HG02885 (cell line): Measurements from ENCODE around the gene PTGS1.

Experiments
- ATAC-seq: cut with Tn5 transposase; IDR thresholded peaks from one replicate; pipeline ENCODE4 v1.9.1; 2021; ENCODE audit warnings: mild to moderate bottlenecking; ENCODE audit not compliant: unreplicated experiment, poor library complexity

PTGS1 gene

DNA sequence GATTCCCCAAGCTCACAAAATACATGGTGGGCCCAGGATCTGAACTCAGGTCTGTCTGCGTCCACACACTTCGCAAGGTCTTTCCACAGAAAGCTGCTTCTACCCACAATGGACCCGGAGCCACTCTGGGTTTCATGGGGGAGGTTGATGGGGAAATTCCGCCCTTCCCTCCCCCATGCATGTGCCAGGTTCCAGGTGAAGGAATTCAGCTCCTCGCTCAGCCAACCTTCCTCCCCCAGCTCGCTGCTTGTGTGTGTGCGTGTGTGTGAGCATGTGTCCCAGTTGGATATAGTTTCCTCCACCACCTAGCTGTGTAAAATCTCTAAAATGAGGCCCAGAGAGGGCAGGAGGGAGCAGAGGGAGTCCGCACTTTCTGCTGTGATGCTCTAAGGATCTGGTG lies 1.0 kb downstream of the PTGS1 start:
- no peak for ATAC-seq

DNA sequence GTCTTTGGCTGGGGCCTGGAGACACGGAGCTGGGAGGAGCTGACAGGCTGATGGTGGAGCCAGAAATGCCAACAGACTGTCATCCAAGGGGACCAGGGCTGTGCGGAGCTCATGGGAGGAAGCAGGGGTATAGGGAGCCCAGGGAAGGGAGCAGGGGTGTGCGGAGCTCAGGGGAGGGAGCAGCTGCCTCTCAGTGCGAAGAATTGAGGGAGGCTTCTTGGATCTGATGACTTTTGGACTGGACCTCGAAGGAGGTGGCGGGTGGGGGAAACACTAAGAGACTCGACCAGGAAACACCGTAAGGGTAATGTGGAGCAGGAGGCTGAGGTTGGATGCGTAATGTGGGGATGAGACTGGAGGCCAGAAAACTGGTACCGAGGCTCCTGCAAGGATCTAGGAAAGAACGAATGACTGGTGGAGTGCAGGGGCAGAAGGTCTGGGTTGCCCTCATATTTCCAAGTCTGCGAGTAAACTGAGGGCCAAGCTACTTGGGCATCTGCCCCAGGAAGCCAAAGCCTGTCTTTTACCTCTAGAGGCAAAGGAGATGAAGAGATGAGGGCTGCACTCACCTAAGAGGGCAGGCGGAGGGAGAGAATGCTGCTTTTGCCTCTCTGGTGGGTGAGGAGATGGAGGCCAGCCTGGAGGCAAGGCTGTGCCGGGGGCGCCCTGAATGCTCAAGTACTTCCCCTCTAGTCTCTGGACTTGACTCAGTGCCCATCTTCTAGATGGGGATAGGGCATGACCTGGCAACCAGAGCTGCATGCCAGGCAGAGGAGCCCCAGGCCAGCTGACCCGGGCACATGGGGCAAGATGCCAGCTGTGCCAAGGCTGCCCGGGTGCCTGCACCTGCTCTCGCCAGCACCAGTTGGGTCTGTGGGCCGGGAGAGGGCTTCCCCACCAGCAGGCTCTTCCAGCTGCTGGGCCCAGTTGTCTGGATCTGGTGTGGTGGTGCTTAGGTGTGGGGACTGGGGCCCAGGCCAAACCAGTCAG lies 2.3 kb downstream of the PTGS1 start:
- ATAC-seq, result no peak

DNA sequence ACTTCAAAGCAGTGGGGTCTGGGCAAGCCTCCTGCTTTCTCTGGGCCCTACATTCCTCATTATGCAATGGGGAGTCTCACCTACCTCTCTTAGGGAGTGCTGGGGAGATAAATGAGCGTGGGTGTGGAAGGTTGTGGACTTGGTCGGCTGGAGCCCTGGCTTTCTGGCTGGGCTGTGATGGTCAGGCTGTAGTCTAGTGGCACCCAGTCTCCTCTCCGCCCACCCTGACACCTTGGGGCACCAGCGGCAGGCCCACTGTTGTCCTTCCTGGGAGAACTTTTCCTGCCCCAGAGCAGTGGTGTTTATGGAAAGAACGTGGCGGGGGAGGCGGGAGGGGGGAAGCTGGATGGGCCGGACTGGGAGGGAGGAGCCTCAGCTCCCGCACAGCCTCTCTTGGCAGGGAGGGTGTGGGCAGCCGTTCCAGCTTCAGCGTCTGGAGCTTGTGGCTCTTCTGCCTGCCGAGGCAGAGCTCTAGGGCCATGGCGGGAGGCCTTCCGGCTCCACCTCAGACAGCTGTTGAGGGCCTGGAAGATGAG lies 4.1 kb downstream of the PTGS1 start:
- ATAC-seq, result no peak

DNA sequence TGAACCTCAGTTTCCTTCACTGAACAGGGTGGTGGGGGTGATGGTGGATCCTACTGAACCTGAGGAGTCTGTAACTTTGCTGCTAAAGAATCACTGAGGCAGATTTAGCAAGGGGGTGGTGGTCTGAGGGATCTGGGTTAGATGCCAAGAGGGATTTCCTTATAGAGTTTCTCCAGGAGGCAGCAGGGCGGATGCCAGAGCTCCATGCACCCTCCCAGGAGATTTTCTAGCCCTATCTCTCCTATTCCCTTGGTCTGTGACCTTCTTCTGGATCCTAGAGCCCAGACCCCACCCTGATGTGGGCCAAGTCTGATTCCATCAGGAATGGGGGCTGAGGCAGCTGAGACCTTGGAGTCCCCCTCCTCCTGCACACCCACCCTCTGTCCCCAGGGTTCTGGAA lies 6.0 kb downstream of the PTGS1 start:
- ATAC-seq, result no peak

DNA sequence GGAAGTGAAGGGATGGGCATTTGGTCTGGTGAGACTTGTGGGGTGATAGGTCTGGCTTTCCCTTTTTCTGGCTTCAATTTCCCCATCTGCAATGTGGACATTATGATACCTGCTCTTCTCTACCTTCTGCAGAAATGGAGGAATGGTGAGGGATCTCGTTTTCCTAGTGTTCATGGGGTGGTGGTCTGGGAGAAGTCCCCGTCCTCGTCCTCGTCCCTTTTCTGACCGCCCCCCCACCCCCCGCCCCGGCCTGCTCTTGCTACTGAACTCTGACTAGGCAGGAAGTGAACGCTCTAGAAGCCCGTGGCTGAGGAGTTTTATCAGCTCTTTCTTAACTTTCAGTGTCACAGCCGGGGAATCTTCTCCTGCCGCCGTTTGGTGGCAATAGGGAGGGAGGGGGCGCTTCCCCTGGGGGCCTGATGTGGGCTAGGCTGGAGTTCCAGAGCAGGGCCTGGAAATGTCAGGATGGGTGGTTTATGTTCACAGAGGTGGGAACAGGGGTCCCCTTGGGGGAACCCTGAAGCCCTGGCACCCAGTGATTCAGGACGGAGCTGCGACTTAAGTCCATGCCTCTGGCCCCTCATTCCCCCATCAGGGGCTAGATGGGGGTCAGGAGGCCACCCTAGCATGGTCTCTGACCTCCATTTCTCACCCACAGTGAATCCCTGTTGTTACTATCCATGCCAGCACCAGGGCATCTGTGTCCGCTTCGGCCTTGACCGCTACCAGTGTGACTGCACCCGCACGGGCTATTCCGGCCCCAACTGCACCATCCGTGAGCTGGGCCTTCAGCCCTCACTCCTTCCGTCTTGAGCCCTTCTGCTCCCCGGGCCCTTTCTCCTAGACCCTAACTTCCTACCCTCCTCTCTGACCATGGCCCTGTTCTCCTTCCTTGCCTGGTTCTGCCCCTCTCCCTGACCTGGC lies 6.7 kb downstream of the PTGS1 start:
- no peak for ATAC-seq

DNA sequence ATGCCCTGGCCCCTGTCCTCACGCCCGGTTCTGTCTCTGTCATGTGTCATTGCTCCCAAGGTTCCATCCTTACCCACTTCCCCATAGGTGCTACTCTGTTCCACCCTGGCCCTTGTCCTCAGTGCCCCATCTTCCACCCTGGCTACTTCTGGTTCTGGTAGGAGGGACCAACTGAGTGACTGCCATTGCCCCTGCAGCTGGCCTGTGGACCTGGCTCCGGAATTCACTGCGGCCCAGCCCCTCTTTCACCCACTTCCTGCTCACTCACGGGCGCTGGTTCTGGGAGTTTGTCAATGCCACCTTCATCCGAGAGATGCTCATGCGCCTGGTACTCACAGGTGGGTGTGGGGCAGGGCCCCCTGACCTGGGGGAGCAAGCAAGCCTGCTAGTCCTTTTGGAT lies 7.4 kb downstream of the PTGS1 start:
- ATAC-seq, result no peak

DNA sequence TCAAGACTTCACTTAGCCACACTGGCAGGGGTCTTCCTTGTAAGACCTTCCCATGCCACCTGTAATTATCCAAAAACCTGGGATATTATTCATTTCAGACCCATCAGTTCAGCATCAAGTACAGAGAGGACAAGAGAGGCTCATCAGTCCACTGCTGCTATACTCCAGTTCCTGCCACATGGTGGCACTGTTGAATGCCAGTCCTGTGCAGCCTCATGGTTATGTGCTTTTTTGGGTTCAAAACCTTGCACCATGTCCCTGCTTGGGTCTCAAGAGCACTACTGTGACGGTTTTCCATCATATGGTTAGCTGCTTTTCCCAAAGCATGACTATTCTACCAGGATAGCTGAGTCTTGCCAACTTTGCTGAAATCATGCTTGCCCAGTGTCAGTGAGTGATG lies 8.5 kb downstream of the PTGS1 start:
- no peak for ATAC-seq

DNA sequence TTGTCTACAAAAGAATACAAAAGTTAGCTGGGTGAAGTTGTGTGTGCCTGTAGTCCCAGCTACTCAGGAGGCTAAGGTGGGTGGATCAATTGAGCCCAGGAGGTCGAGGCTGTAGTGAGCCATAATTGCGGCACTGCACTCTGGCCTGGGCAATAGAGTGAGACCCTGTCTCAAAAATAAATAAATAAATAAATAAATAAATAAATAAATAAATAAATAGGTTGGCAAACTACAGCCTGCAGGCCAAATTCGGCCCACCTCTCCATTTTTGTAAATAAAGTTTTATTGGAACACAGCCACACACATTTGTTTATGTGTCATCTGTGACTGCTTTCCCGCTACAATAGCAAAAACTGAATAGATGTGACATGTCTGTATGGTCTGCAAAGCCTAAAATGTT lies 9.5 kb downstream of the PTGS1 start:
- ATAC-seq, result no peak

DNA sequence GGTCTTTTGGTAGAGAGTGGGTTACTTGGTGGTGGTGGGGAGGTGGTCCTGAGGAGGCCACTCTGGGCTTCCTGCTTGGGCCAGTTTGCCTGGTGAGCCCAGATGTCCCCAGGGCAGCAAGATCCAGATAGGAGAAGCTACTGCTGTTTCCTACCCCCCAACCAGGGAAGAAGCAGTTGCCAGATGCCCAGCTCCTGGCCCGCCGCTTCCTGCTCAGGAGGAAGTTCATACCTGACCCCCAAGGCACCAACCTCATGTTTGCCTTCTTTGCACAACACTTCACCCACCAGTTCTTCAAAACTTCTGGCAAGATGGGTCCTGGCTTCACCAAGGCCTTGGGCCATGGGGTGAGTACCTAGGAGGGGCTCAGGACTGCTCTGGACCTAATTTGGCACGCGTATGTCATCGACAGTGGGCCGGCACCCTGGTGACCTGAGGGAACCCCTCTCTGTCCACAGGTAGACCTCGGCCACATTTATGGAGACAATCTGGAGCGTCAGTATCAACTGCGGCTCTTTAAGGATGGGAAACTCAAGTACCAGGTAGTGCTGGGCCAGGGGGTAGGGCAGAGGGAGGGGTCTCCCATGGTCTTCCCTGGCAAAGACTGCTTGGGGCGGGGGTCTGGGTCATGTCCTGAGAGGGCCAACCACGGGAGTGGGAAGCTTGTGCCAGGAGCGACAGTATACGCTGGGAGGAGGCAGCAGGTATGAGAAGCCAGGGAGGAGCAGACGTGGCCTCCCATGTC lies 10.6 kb downstream of the PTGS1 start:
- no peak for ATAC-seq

DNA sequence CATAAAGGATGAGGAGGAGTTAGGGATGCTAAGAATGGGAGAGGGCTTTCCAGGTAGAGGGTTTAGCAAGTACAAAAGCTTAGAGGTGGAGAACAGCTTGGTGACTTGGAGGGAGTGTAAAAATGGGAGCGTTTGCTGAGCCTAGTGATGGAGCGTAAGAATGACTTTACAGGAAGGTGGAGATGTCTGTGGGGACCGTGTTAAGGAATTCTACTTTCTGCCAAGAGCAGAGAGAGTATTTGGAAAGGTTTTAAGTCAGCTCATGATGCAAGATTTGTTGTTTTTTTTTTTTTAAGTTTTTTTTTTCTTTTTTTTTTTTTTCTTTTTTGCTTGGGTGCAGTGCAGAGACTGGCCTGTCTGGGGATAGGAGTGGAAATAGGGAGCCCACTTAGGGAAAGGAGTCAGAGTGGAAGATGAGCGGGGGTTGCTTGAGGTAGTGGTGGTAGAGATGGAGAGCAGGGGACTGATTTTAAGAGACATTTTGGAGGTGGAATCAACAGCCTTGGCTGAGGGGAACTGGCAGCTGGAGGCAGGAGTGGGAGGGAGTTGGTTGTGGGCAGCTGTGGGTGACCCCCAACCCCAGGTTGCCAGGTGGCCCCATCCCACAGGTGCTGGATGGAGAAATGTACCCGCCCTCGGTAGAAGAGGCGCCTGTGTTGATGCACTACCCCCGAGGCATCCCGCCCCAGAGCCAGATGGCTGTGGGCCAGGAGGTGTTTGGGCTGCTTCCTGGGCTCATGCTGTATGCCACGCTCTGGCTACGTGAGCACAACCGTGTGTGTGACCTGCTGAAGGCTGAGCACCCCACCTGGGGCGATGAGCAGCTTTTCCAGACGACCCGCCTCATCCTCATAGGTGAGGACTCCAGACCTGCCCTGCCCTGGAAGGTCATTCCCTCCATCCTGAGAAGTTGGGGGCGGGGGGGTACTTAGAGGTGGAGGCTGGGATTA lies 12.4 kb downstream of the PTGS1 start:
- no peak for ATAC-seq

DNA sequence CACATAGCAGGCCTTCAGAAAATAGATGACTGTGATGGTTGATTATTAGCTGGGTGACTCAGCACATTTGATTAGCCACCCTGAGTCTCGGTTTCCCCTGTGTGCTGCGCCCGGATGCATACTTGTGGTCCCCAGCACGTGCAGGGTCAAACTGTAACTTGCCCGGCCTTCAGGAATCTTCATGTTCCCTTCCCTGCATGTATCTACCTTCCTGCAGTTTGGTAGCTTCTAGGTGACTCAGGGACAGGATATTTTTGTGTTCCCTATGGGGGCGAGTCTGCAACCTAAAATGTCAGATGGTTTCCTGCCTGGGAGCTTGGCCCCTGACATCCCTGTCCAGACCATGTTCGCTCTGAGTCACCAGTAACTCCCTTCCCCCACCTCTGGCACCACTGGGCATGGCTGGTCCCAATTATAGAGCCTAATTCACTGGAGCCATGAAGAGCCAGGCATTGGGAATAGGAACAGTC lies 13.2 kb downstream of the PTGS1 start:
- ATAC-seq, result no peak

DNA sequence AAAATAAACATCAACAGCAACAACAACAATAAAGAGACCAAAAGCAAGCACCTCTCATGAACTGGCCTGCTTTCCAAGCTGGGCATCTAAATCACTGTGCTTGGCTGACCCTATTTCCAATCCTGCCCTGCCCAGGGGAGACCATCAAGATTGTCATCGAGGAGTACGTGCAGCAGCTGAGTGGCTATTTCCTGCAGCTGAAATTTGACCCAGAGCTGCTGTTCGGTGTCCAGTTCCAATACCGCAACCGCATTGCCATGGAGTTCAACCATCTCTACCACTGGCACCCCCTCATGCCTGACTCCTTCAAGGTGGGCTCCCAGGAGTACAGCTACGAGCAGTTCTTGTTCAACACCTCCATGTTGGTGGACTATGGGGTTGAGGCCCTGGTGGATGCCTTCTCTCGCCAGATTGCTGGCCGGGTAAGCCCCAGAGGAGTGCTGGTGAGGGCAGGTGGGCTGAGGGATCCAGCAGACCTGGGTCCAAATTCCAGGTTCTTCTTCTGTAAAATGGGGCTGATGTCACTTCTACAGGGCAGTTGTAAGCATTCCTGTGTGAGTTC lies 15.6 kb downstream of the PTGS1 start:
- no peak for ATAC-seq

DNA sequence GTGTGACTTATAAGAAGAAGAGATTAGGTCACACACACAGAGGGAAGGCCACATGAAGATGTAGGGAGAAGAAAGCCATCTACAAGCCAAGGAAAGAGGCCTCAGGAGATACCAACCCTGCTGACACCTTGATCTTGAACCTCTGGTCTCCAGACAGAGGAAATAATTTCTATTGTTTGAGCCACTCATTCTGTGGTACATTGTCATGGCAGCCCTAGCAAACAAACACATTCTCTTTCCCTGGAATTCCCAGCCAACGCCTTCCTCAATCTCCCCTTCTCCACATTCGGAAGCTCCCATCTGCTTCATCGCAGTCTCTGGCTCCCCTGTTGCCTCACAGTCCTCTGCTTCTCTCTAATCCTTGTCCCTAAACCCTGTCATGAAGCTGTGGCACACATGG lies 16.7 kb downstream of the PTGS1 start:
- ATAC-seq, result no peak

DNA sequence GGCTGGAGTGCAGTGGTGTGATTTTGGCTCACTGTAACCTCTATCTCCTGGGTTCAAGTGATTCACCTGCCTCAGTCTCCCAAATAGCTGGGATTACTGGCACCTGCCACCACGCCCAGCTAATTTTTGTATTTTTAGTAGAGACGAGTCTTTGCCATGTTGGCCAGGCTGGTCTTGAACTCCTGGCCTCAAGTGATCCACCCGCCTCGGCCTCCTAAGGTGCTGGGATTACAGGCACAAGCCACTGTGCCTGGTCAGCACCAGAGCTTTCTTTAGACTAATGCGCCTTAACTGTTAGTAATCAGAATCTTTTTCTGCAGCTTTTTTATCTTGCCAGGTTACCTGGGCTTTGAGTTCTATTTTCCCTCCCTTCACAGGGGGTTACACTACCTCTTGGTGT lies 18.4 kb downstream of the PTGS1 start:
- no peak for ATAC-seq

DNA sequence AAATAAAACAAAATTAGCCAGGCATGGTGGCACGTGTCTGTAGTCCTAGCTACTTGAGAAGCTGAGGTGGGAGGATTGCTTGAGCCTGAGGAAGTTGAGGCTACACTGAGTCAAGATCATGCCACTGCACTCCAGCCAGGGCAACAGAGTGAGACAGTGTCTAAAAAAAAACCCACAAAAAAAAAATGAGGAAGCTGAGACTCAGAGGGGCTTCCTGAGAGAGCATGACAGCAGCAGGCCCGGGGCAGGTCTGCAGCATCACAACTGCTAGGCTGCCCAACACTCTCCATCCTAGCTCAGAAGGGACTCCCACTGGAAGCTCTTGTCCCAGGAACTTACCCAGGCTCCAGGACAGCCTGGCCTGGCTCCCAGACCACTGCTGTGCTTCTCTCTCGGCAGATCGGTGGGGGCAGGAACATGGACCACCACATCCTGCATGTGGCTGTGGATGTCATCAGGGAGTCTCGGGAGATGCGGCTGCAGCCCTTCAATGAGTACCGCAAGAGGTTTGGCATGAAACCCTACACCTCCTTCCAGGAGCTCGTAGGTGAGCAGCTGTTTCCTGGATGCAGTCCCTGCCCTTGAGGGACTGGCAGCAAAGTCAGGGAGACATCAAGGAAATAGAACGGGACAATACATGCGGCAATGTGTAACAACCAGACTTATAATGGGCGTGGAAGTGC lies 19.1 kb downstream of the PTGS1 start:
- peak; percentile 51 for ATAC-seq

DNA sequence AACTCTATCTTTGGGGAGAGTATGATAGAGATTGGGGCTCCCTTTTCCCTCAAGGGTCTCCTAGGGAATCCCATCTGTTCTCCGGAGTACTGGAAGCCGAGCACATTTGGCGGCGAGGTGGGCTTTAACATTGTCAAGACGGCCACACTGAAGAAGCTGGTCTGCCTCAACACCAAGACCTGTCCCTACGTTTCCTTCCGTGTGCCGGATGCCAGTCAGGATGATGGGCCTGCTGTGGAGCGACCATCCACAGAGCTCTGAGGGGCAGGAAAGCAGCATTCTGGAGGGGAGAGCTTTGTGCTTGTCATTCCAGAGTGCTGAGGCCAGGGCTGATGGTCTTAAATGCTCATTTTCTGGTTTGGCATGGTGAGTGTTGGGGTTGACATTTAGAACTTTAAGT lies 21.5 kb downstream of the PTGS1 start:
- no peak for ATAC-seq

DNA sequence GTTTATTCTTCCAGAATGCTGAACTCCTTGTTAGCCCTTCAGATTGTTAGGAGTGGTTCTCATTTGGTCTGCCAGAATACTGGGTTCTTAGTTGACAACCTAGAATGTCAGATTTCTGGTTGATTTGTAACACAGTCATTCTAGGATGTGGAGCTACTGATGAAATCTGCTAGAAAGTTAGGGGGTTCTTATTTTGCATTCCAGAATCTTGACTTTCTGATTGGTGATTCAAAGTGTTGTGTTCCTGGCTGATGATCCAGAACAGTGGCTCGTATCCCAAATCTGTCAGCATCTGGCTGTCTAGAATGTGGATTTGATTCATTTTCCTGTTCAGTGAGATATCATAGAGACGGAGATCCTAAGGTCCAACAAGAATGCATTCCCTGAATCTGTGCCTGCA lies 21.9 kb downstream of the PTGS1 start:
- ATAC-seq, result no peak

DNA sequence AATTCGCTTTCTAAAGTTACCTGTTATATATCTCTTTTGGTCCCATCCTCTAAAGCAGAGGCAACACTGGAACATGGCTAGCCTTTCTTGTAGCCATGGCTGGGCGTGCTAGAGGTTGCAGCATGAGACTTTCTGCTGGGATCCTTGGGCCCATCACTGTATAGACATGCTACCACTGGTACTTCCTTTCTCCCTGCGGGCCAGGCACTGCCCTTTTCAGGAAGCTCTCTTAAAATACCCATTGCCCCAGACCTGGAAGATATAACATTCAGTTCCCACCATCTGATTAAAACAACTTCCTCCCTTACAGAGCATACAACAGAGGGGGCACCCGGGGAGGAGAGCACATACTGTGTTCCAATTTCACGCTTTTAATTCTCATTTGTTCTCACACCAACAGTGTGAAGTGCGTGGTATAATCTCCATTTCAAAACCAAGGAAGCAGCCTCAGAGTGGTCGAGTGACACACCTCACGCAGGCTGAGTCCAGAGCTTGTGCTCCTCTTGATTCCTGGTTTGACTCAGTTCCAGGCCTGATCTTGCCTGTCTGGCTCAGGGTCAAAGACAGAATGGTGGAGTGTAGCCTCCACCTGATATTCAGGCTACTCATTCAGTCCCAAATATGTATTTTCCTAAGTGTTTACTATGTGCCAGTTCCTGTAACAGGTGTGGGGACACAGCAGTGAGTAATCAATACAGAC lies 22.6 kb downstream of the PTGS1 start:
- ATAC-seq, result no peak
